PC-9 (cell line): Measurements from ENCODE around the gene RPL37A.

ENCODE experiments used
- EZH2 ChIP-seq: fragments of 200-600 bp; sonication (generic); IDR thresholded peaks from 2 replicates; pipeline ENCODE4 v1.8.0; 2017; ENCODE audit warnings: antibody characterized with exemption, low read depth
- TF ChIP-seq, protein P1 (sequence below): fragments of 200-600 bp; sonication (generic); conservative IDR thresholded peaks from 2 replicates; pipeline ENCODE4 v1.6.1; 2017; ENCODE audit warnings: mixed run types, antibody characterized with exemption, mild to moderate bottlenecking, moderate library complexity

- no peak for TF ChIP-seq EZH2
- TF ChIP-seq, protein P1, sequence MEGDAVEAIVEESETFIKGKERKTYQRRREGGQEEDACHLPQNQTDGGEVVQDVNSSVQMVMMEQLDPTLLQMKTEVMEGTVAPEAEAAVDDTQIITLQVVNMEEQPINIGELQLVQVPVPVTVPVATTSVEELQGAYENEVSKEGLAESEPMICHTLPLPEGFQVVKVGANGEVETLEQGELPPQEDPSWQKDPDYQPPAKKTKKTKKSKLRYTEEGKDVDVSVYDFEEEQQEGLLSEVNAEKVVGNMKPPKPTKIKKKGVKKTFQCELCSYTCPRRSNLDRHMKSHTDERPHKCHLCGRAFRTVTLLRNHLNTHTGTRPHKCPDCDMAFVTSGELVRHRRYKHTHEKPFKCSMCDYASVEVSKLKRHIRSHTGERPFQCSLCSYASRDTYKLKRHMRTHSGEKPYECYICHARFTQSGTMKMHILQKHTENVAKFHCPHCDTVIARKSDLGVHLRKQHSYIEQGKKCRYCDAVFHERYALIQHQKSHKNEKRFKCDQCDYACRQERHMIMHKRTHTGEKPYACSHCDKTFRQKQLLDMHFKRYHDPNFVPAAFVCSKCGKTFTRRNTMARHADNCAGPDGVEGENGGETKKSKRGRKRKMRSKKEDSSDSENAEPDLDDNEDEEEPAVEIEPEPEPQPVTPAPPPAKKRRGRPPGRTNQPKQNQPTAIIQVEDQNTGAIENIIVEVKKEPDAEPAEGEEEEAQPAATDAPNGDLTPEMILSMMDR, result no peak
Observed at GRCh38 chr2:216495656-216496055, 3.0 kb upstream of the RPL37A start.
